Measurements from ENCODE around the gene ARMC9.
"Not testable (repeated sequence)": the region's sequence is repeated elsewhere in the genome, so short reads cannot be mapped to it uniquely, and the experiment has no call there.

ARMC9 gene

GRCh38 chr2:231172025-231172424 is 26.4 kb upstream of the ARMC9 start:
- H3K9me3 ChIP-seq (ENCODE audit: control insufficient read depth, insufficient read depth, low read length): no peaks in the 10 kb centered on the region
- peaks cover 22% of the 10 kb centered on the region for H3K36me3 ChIP-seq (ENCODE audit: insufficient read depth, low read length)
- no peak overlapping the region for H3K9ac ChIP-seq (ENCODE audit: low read depth, low read length)
- no peaks in the 10 kb centered on the region for H3K4me1 ChIP-seq (ENCODE audit: insufficient read depth, low read length)

DNA sequence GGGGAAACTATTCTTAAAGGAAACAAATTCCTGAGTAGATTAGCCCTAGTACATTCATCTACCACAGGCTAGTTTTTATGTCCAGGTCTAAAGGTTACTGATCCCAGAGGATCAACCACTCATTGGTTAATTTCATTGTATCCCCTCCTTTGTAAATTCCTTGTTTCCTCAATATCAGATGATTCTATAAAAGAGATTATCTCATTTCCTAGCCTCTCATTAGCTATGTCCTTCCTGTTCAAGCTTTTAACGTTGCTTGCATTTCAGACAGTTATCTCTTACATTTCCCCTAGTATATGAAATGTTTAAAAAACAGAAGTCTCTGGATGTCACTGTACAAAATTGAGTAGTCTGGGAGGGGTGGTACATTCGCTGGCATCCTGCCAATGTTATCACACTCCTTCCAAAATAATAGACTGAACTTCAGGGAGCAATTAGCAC is 24.2 kb upstream of the ARMC9 start:
- Histone ChIP-seq H3K36me3 (ENCODE audit: insufficient read depth, low read length) (peaks cover 22% of the 10 kb centered on the region), H3K9ac (ENCODE audit: low read depth, low read length) (no peak overlapping the region), H3K9me3 (ENCODE audit: control insufficient read depth, insufficient read depth, low read length) (no peaks in the 10 kb centered on the region), H3K4me1 (ENCODE audit: insufficient read depth, low read length) (no peaks in the 10 kb centered on the region)

GRCh38 chr2:231176066-231176465 is 22.4 kb upstream of the ARMC9 start:
- no peaks in the 10 kb centered on the region for H3K9me3 ChIP-seq (ENCODE audit: control insufficient read depth, insufficient read depth, low read length)
- no peak overlapping the region for H3K9ac ChIP-seq (ENCODE audit: low read depth, low read length)
- peaks cover 9% of the 10 kb centered on the region for H3K4me1 ChIP-seq (ENCODE audit: insufficient read depth, low read length)
- peaks cover 9% of the 10 kb centered on the region for H3K36me3 ChIP-seq (ENCODE audit: insufficient read depth, low read length)

GRCh38 chr2:231177156-231178025 is 21.0 kb upstream of the ARMC9 start:
- H3K9ac ChIP-seq (ENCODE audit: low read depth, low read length): no peak overlapping the region
- H3K9me3 ChIP-seq (ENCODE audit: control insufficient read depth, insufficient read depth, low read length): no peaks in the 10 kb centered on the region
- no peaks in the 10 kb centered on the region; the same call in 1 of the 2 replicates for H3K36me3 ChIP-seq (ENCODE audit: insufficient read depth, low read length)
- H3K4me1 ChIP-seq (ENCODE audit: insufficient read depth, low read length): peaks cover 15% of the 10 kb centered on the region

DNA sequence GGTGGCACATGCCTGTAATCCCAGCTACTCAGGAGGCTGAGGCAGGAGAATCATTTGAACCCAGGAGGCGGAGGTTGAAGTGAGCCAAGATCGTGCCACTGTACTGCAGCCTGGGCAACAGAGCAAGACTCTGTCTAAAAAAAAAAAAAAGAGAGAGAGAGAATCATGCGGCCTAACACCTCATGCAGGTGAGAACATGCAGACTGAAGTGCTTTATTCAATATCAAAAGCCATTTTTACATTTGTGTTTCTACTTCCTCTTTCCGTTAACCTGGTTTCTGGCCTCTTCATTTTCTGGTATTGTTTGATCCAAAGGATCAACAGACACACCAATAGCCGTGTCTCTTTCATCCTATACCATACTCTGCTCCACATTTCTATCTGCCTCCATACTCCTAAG is 19.6 kb upstream of the ARMC9 start:
- H3K9me3 ChIP-seq (ENCODE audit: control insufficient read depth, insufficient read depth, low read length); H3K9ac ChIP-seq (ENCODE audit: low read depth, low read length); H3K36me3 ChIP-seq (ENCODE audit: insufficient read depth, low read length): not testable (repeated sequence)
- H3K4me1 ChIP-seq (ENCODE audit: insufficient read depth, low read length): peaks cover 15% of the 10 kb centered on the region

GRCh38 chr2:231181860-231182512 is 16.4 kb upstream of the ARMC9 start:
- no peaks in the 10 kb centered on the region for H3K36me3 ChIP-seq (ENCODE audit: insufficient read depth, low read length)
- H3K9me3 ChIP-seq (ENCODE audit: control insufficient read depth, insufficient read depth, low read length): no peaks in the 10 kb centered on the region
- H3K9ac ChIP-seq (ENCODE audit: low read depth, low read length): no peak overlapping the region
- H3K4me1 ChIP-seq (ENCODE audit: insufficient read depth, low read length): peaks cover 15% of the 10 kb centered on the region

GRCh38 chr2:231182513-231182899 is 15.9 kb upstream of the ARMC9 start:
- Histone ChIP-seq H3K9ac (ENCODE audit: low read depth, low read length) (no peak overlapping the region), H3K9me3 (ENCODE audit: control insufficient read depth, insufficient read depth, low read length) (no peaks in the 10 kb centered on the region), H3K36me3 (ENCODE audit: insufficient read depth, low read length) (no peaks in the 10 kb centered on the region), H3K4me1 (ENCODE audit: insufficient read depth, low read length) (peaks cover 15% of the 10 kb centered on the region)

DNA sequence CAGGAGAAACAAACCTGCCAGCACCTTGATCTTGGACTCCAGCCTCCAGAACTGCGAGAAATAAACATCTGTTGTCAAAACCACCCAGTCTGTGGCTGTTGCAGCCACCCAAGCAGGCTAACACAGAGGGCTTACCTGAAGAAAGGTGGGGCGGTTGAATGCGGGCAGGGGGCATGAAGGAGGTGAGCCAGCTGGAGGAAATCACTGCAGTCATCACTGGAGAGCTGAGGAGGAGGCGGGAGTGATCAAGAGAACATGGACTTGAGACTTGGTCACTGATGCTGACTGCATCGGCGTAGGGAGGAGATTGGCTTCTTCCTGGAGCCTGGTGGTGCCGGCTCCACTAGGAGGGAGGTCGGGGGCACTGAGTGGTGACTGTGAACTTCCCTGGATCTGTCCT is 14.6 kb upstream of the ARMC9 start:
- no peaks in the 10 kb centered on the region for H3K36me3 ChIP-seq (ENCODE audit: insufficient read depth, low read length)
- H3K4me1 ChIP-seq (ENCODE audit: insufficient read depth, low read length): peaks cover 15% of the 10 kb centered on the region
- no peak overlapping the region for H3K9ac ChIP-seq (ENCODE audit: low read depth, low read length)
- no peaks in the 10 kb centered on the region for H3K9me3 ChIP-seq (ENCODE audit: control insufficient read depth, insufficient read depth, low read length)

DNA sequence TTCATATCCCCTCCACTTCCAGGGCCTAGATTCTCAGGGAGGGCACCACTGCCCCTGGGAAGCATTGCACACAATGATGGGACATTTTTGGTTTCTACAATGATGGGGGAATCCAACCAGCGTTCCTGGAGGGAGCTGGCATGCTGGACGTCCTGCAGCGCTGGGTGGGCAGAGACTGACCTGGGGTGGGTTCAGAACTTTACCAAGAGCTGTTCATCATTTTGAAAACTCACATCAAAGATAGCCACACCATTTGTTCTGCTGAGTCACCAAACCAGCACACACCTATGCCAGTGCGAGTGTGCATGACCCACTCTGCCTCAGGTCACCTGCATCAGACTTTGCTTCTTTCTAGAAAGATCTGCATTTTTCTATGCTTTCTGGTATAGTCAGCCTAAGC is 14.1 kb upstream of the ARMC9 start:
- Histone ChIP-seq H3K9me3 (ENCODE audit: control insufficient read depth, insufficient read depth, low read length) (no peaks in the 10 kb centered on the region), H3K9ac (ENCODE audit: low read depth, low read length) (no peak overlapping the region), H3K4me1 (ENCODE audit: insufficient read depth, low read length) (peaks cover 15% of the 10 kb centered on the region), H3K36me3 (ENCODE audit: insufficient read depth, low read length) (no peaks in the 10 kb centered on the region)

- peaks cover 11% of the 10 kb centered on the region for H3K4me1 ChIP-seq (ENCODE audit: insufficient read depth, low read length)
- H3K9ac ChIP-seq (ENCODE audit: low read depth, low read length): no peak overlapping the region
- no peaks in the 10 kb centered on the region for H3K9me3 ChIP-seq (ENCODE audit: control insufficient read depth, insufficient read depth, low read length)
- no peaks in the 10 kb centered on the region for H3K36me3 ChIP-seq (ENCODE audit: insufficient read depth, low read length)
These were observed 13.2 kb upstream of the ARMC9 start for GRCh38 chr2:231185050-231185725.

GRCh38 chr2:231185886-231186285 is 12.5 kb upstream of the ARMC9 start:
- no peak overlapping the region for H3K9ac ChIP-seq (ENCODE audit: low read depth, low read length)
- H3K9me3 ChIP-seq (ENCODE audit: control insufficient read depth, insufficient read depth, low read length): no peaks in the 10 kb centered on the region
- peaks cover 10% of the 10 kb centered on the region for H3K4me1 ChIP-seq (ENCODE audit: insufficient read depth, low read length)
- H3K36me3 ChIP-seq (ENCODE audit: insufficient read depth, low read length): no peaks in the 10 kb centered on the region

DNA sequence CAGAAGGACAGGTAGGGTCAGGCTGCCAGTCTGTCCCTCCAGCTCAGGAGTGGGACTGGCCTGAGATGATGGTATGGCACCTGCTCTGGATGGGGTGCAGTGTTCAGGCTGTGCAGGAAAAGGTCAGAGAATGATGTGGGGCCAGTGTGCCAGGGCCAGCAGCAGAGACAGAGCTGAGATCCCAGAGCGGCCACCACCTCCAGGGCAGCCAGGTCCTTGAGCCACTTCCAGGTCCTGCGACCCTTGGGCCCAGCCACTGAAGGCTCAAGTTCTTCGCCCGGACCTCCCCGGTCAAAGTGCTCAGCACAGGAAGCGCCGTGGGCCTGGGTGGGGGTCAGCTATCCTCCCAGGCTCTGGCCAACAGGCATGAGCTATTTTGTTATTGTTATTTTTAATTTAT is 12.1 kb upstream of the ARMC9 start:
- Histone ChIP-seq H3K36me3 (ENCODE audit: insufficient read depth, low read length) (no peaks in the 10 kb centered on the region), H3K9me3 (ENCODE audit: control insufficient read depth, insufficient read depth, low read length) (no peaks in the 10 kb centered on the region), H3K4me1 (ENCODE audit: insufficient read depth, low read length) (peaks cover 11% of the 10 kb centered on the region), H3K9ac (ENCODE audit: low read depth, low read length) (no peak overlapping the region)

- H3K4me1 ChIP-seq (ENCODE audit: insufficient read depth, low read length): peaks cover 10% of the 10 kb centered on the region
- no peaks in the 10 kb centered on the region for H3K36me3 ChIP-seq (ENCODE audit: insufficient read depth, low read length)
- no peaks in the 10 kb centered on the region for H3K9me3 ChIP-seq (ENCODE audit: control insufficient read depth, insufficient read depth, low read length)
- H3K9ac ChIP-seq (ENCODE audit: low read depth, low read length): no peak overlapping the region
These were observed 10.5 kb upstream of the ARMC9 start for GRCh38 chr2:231187736-231188505.

- H3K9ac ChIP-seq (ENCODE audit: low read depth, low read length): no peak overlapping the region
- H3K36me3 ChIP-seq (ENCODE audit: insufficient read depth, low read length): no peaks in the 10 kb centered on the region
- H3K9me3 ChIP-seq (ENCODE audit: control insufficient read depth, insufficient read depth, low read length): no peaks in the 10 kb centered on the region
- H3K4me1 ChIP-seq (ENCODE audit: insufficient read depth, low read length): peaks cover 10% of the 10 kb centered on the region
These were observed 9.8 kb upstream of the ARMC9 start for GRCh38 chr2:231188506-231189170.
